GM10266 (cell line): Measurements from ENCODE around the gene RUSC1.

Experiments used
- DNase-seq: peaks from one replicate; pipeline ENCODE4 v3.0.0; 2012; ENCODE audit errors: extremely low spot score
- TF ChIP-seq, protein P1 (sequence below): IDR thresholded peaks from 2 replicates; pipeline ENCODE4 v1.5.1; 2012; ENCODE audit warnings: mild to moderate bottlenecking, low read depth; ENCODE audit not compliant: control insufficient read depth, insufficient read depth; ENCODE audit errors: missing control alignments

Gene RUSC1

DNA sequence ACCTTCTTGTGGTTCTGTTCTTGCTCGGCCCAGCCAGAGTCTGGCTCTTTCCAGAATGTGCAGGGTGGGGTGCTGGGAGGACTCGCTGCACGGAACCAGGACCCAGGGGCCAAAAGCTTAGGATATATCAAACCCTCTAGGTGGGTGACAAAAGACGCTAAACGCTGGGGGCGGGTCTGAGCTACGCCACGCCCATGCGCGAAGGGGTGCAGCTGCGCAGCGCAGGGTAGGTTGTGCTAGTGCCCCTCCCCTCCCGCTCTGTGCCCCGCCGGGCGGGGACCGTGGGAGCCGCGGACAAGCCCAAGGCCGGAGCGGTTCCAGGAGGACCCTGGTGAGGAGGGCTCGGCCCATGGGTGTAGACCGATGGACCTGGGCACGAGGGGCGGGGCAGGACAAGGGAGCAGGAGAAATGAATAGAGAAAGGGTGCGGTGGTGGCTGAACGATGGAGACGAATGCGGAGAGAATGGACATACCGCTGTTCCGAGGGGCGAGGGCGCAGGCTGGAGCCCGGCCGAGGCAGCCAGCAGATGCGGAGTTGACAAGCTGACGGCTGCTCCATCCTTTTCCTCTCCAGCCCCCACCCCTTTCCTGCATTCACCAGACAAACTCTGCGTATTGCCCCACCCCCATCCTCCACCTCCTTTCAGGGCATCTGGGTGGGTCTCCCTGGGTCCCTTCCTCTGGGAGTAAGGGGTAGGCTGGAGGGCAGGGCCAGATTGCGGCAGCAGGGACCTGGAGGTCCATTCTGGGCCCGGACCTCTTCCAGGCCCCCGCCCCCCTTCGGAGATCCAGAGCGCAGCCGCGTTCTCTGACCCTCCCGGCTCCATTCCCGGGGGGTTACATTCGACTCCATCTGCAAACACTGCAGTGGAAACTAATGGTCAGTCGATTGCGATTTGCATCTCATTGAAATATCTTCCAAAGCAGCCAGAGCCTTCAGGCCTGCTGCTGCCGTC is at the start of gene RUSC1:
Gene RUSC1, plus strand, starts transcription at position 234 of the 957 bp plus-strand sequence. CDS start 880 bp downstream, outside the sequence.
- TF ChIP-seq, protein P1, sequence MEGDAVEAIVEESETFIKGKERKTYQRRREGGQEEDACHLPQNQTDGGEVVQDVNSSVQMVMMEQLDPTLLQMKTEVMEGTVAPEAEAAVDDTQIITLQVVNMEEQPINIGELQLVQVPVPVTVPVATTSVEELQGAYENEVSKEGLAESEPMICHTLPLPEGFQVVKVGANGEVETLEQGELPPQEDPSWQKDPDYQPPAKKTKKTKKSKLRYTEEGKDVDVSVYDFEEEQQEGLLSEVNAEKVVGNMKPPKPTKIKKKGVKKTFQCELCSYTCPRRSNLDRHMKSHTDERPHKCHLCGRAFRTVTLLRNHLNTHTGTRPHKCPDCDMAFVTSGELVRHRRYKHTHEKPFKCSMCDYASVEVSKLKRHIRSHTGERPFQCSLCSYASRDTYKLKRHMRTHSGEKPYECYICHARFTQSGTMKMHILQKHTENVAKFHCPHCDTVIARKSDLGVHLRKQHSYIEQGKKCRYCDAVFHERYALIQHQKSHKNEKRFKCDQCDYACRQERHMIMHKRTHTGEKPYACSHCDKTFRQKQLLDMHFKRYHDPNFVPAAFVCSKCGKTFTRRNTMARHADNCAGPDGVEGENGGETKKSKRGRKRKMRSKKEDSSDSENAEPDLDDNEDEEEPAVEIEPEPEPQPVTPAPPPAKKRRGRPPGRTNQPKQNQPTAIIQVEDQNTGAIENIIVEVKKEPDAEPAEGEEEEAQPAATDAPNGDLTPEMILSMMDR, result no peak
- DNase-seq, result peak; percentile 82

- no peak for DNase-seq
- TF ChIP-seq, protein P1, result no peak
These were observed 48.0 kb upstream of the RUSC1 start for GRCh38 chr1:155272466-155273342.

GRCh38 chr1:155273343-155274245 is 47.1 kb upstream of the RUSC1 start, which contains the start of gene CLK2:
TSS of gene CLK2 (minus strand) at chr1:155273504. CDS start at chr1:155270977, 2,527 bp downstream.
- DNase-seq, result peak; percentile 97
- TF ChIP-seq, protein P1, result no peak

DNA sequence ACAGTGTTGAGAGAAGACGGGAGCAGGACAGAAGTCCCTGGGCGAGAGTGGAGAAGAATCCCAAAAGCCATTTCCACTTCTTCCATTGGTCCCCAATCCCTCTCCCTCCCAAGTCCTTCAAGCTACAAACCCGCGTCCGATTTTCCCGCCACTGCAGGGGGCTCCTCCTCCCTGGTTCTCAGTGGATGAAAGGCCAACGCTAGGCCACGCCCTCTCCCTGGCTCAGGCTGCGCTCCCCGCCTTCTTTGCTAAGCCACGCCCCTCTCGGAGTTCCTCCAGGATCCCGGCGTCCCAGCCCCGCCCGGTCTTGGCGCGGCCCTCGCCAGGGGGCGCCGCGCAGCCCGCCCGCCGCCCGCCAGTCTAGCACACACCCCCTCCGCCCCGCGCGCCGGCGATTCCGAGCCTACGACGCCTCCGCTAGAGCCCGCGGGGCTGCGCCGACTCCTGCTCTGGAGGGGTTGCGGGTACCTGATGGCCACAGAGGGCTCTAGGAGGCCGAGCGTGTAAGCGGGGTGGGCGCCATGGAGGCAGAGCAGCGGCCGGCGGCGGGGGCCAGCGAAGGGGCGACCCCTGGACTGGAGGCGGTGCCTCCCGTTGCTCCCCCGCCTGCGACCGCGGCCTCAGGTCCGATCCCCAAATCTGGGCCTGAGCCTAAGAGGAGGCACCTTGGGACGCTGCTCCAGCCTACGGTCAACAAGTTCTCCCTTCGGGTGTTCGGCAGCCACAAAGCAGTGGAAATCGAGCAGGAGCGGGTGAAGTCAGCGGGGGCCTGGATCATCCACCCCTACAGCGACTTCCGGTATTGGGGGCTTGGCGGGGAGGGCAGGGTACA is 43.4 kb upstream of the RUSC1 start, which contains the start of gene HCN3:
Gene HCN3, plus strand, starts transcription at position 394 of the 832 bp plus-strand sequence. Its CDS starts 128 bp downstream, at position 522.
- TF ChIP-seq, protein P1, result peak; percentile 58
- peak; percentile 99 for DNase-seq

DNA sequence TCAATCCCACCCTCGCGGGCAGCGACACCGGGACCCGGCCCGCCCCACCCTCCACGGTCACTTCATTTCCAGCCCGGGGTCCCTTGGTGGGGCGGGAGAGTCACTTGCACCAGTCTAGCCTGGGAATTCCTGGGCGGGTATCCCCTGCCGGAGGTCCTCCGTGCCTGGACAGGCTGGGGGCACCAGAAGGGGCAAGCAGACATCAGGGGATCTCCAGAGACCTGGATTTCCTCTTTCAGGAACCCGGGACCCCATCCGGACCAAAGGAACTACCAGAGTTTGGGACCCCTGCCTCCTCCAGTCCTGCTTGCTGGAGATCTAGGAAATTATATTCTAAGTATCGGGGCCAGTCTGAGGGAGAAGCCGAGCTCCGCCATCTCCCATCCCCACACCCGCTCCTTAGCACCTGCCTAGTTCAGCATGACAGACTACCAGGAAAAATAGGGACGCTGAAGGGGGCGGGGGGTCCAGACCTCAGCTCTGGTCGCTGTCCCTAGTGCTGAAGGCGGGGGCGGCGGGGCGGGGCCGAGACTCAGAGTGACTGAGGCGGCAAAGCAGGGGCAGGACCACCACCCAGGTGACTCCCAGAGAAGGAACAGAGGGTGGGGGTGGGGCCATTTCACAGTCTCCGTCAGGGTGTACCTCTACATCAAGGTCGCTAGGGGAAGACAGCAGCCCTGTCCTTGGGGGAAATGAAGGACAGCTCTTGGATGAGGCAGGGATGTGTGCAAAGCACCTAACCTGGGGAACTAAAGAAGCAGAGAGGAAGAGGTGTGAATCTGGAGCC is 42.6 kb upstream of the RUSC1 start:
- DNase-seq, result peak; percentile 80
- TF ChIP-seq, protein P1, result peak; percentile 39
